Rectal smooth muscle tissue (tissue), 1 donor: ENCODE measurements around the gene CLEC16A.

Source experiments
- H3K27ac ChIP-seq: one replicate; pipeline ENCODE4 v1.7.0; 2013; ENCODE audit warnings: low read depth, low read length, inconsistent platforms
- H3K27me3 ChIP-seq: one replicate; pipeline ENCODE4 v1.7.0; 2013; ENCODE audit warnings: low read length; ENCODE audit not compliant: control insufficient read depth, insufficient read depth
- H3K36me3 ChIP-seq: one replicate; pipeline ENCODE4 v1.7.0; 2013; ENCODE audit warnings: low read length; ENCODE audit not compliant: control insufficient read depth, insufficient read depth
- H3K4me1 ChIP-seq: one replicate; pipeline ENCODE4 v1.7.0; 2013; ENCODE audit warnings: low read length; ENCODE audit not compliant: control insufficient read depth, insufficient read depth
- H3K4me3 ChIP-seq: one replicate; pipeline ENCODE4 v1.7.0; 2013; ENCODE audit warnings: low read length
- H3K9ac ChIP-seq: one replicate; pipeline ENCODE4 v1.7.0; 2013; ENCODE audit warnings: low read length

Gene CLEC16A

GRCh38 chr16:11179574-11179973 is 235.2 kb downstream of the CLEC16A start:
- H3K9ac ChIP-seq = no peak overlapping the region
- H3K27me3 ChIP-seq = no peaks in the 10 kb centered on the region
- no peak overlapping the region for H3K27ac ChIP-seq
- H3K36me3 ChIP-seq = peaks cover 3% of the 10 kb centered on the region
- no peak overlapping the region for H3K4me3 ChIP-seq
- no peaks in the 10 kb centered on the region for H3K4me1 ChIP-seq

- H3K27ac ChIP-seq = no peak overlapping the region
- H3K27me3 ChIP-seq = no peaks in the 10 kb centered on the region
- no peaks in the 10 kb centered on the region for H3K4me1 ChIP-seq
- no peak overlapping the region for H3K4me3 ChIP-seq
- H3K9ac ChIP-seq = no peak overlapping the region
- H3K36me3 ChIP-seq = peaks cover 3% of the 10 kb centered on the region
Measured at GRCh38 chr16:11180489-11180888, 236.1 kb downstream of the CLEC16A start.

GRCh38 chr16:11181242-11181898 is 237.0 kb downstream of the CLEC16A start:
- Histone ChIP-seq H3K36me3 (peaks cover 3% of the 10 kb centered on the region), H3K9ac (no peak overlapping the region), H3K4me3 (no peak overlapping the region), H3K27ac (no peak overlapping the region), H3K27me3 (no peaks in the 10 kb centered on the region), H3K4me1 (no peaks in the 10 kb centered on the region)

GRCh38 chr16:11181899-11182279 is 237.5 kb downstream of the CLEC16A start:
- H3K9ac ChIP-seq = no peak overlapping the region
- H3K36me3 ChIP-seq = peaks cover 3% of the 10 kb centered on the region
- H3K27me3 ChIP-seq = no peaks in the 10 kb centered on the region
- H3K4me3 ChIP-seq = no peak overlapping the region
- no peak overlapping the region for H3K27ac ChIP-seq
- no peaks in the 10 kb centered on the region for H3K4me1 ChIP-seq

- no peaks in the 10 kb centered on the region for H3K27me3 ChIP-seq
Measured at GRCh38 chr16:11182411-11182810, 238.0 kb downstream of the CLEC16A start.

GRCh38 chr16:11183035-11183812 is 238.9 kb downstream of the CLEC16A start:
- Histone ChIP-seq H3K9ac (no peak overlapping the region), H3K4me1 (no peaks in the 10 kb centered on the region), H3K4me3 (no peak overlapping the region), H3K27me3 (no peaks in the 10 kb centered on the region), H3K27ac (no peak overlapping the region), H3K36me3 (peaks cover 3% of the 10 kb centered on the region)

More at GRCh38 chr16:11182411-11182810, 238.0 kb downstream of the CLEC16A start:
- Histone ChIP-seq H3K9ac (no peak overlapping the region), H3K36me3 (peaks cover 3% of the 10 kb centered on the region), H3K27ac (no peak overlapping the region), H3K4me3 (no peak overlapping the region), H3K4me1 (no peaks in the 10 kb centered on the region)

- Histone ChIP-seq H3K9ac (no peak overlapping the region), H3K27me3 (no peaks in the 10 kb centered on the region), H3K4me1 (no peaks in the 10 kb centered on the region), H3K27ac (no peak overlapping the region), H3K4me3 (no peak overlapping the region), H3K36me3 (peaks cover 3% of the 10 kb centered on the region)
Measured at GRCh38 chr16:11183951-11184350, 239.6 kb downstream of the CLEC16A start.

GRCh38 chr16:11187522-11188023 is 243.2 kb downstream of the CLEC16A start:
- Histone ChIP-seq H3K27me3 (no peaks in the 10 kb centered on the region), H3K4me1 (no peaks in the 10 kb centered on the region), H3K36me3 (no peaks in the 10 kb centered on the region), H3K9ac (no peak overlapping the region), H3K27ac (no peak overlapping the region), H3K4me3 (no peak overlapping the region)

- Histone ChIP-seq H3K4me3 (no peak overlapping the region), H3K27me3 (no peaks in the 10 kb centered on the region), H3K27ac (no peak overlapping the region), H3K4me1 (no peaks in the 10 kb centered on the region), H3K36me3 (no peaks in the 10 kb centered on the region), H3K9ac (no peak overlapping the region)
Measured at GRCh38 chr16:11188801-11189740, 244.7 kb downstream of the CLEC16A start.

GRCh38 chr16:11190588-11191560 is 246.5 kb downstream of the CLEC16A start:
- Histone ChIP-seq H3K27me3 (no peaks in the 10 kb centered on the region), H3K27ac (no peak overlapping the region), H3K36me3 (no peaks in the 10 kb centered on the region), H3K9ac (no peak overlapping the region), H3K4me1 (no peaks in the 10 kb centered on the region), H3K4me3 (no peak overlapping the region)

- no peak overlapping the region for H3K27ac ChIP-seq
- no peak overlapping the region for H3K4me3 ChIP-seq
- no peaks in the 10 kb centered on the region for H3K27me3 ChIP-seq
- H3K36me3 ChIP-seq = no peaks in the 10 kb centered on the region
- H3K4me1 ChIP-seq = no peaks in the 10 kb centered on the region
- H3K9ac ChIP-seq = no peak overlapping the region
Measured at GRCh38 chr16:11191665-11192064, 247.3 kb downstream of the CLEC16A start.
